GM23338 (cell line): ENCODE measurements around the gene RNF213. TPM values are rescaled to one million over a fixed set of nuclear protein-coding genes. Genes with fewer than 3 reads are reported as not detected.

Experiments
- ATAC-seq: fragments of 200-7000 bp; cut with Tn5 transposase; 3 replicates; pipeline ENCODE4 v1.9.1; 2020
- DNase-seq: peaks from one replicate; pipeline ENCODE4 v3.0.0-alpha.2; 2015; ENCODE audit warnings: low spot score
- H2AFZ ChIP-seq: fragments of 200-600 bp; sonication (generic); 2 replicates; pipeline ENCODE4 v1.8.0; 2016; ENCODE audit warnings: antibody characterized with exemption, mild to moderate bottlenecking, moderate library complexity
- H3F3A ChIP-seq: fragments of 200-600 bp; sonication (generic); replicated peaks from 2 replicates; pipeline ENCODE4 v1.8.0; 2017; ENCODE audit warnings: antibody characterized with exemption, mixed run types, low read depth
- H3K27ac ChIP-seq: fragments of 200-600 bp; sonication (generic); 2 replicates; pipeline ENCODE4 v1.6.1; 2016; ENCODE audit warnings: low read depth
- H3K27me3 ChIP-seq: fragments of 200-600 bp; sonication (generic); 2 replicates; pipeline ENCODE4 v1.8.0; 2016; ENCODE audit warnings: mild to moderate bottlenecking, mixed run types, moderate library complexity; ENCODE audit not compliant: insufficient read depth
- H3K36me3 ChIP-seq: fragments of 200-600 bp; sonication (generic); 2 replicates; pipeline ENCODE4 v1.8.0; 2016; ENCODE audit warnings: mild to moderate bottlenecking; ENCODE audit not compliant: insufficient read depth
- H3K4me1 ChIP-seq: fragments of 200-600 bp; sonication (generic); 2 replicates; pipeline ENCODE4 v1.8.0; 2016; ENCODE audit warnings: mild to moderate bottlenecking, moderate library complexity; ENCODE audit not compliant: insufficient read depth
- H3K4me2 ChIP-seq: fragments of 200-600 bp; sonication (generic); 2 replicates; pipeline ENCODE4 v1.7.1; 2017; ENCODE audit warnings: mixed run types
- H3K4me3 ChIP-seq: fragments of 200-600 bp; sonication (generic); 2 replicates; pipeline ENCODE4 v1.6.1; 2016; ENCODE audit warnings: mixed run types
- H3K79me2 ChIP-seq: fragments of 200-600 bp; sonication (generic); replicated peaks from 2 replicates; pipeline ENCODE4 v1.8.0; 2017; ENCODE audit warnings: mild to moderate bottlenecking; ENCODE audit not compliant: insufficient read depth
- H3K9me2 ChIP-seq: fragments of 200-600 bp; sonication (generic); 2 replicates; pipeline ENCODE4 v1.8.0; 2017; ENCODE audit not compliant: insufficient read depth
- H4K20me1 ChIP-seq: fragments of 200-600 bp; sonication (generic); replicated peaks from 2 replicates; pipeline ENCODE4 v1.8.0; 2017; ENCODE audit warnings: mild to moderate bottlenecking; ENCODE audit not compliant: insufficient read depth
- H3K27ac Mint-ChIP-seq: 2 replicates; pipeline ENCODE4 v1.8.0; 2020; ENCODE audit warnings: inconsistent platforms, mild to moderate bottlenecking, moderate library complexity, mixed read lengths
- H3K27me3 Mint-ChIP-seq: 3 replicates; pipeline ENCODE4 v1.8.0; 2022; ENCODE audit warnings: low read depth, mild to moderate bottlenecking, moderate library complexity, mixed read lengths, inconsistent platforms; ENCODE audit not compliant: insufficient read depth, poor library complexity
- H3K36me3 Mint-ChIP-seq: 3 replicates; pipeline ENCODE4 v1.8.0; 2021; ENCODE audit warnings: low read depth, mild to moderate bottlenecking, inconsistent platforms, moderate library complexity, mixed read lengths
- H3K4me1 Mint-ChIP-seq: 3 replicates; pipeline ENCODE4 v1.8.0; 2020; ENCODE audit warnings: mild to moderate bottlenecking, inconsistent platforms, mixed read lengths
- H3K4me3 Mint-ChIP-seq: 3 replicates; pipeline ENCODE4 v1.8.0; 2021; ENCODE audit warnings: moderate library complexity, mild to moderate bottlenecking, inconsistent platforms, mixed read lengths
- H3K9me3 Mint-ChIP-seq: 3 replicates; pipeline ENCODE4 v1.8.0; 2020; ENCODE audit warnings: moderate library complexity, mild to moderate bottlenecking, inconsistent platforms, mixed read lengths
- CREB1 ChIP-seq: fragments of 250-450 bp; sonication (Bioruptor Pico); IDR thresholded peaks from 2 replicates; pipeline ENCODE4 v1.5.0; 2020; ENCODE audit warnings: low read depth, mild to moderate bottlenecking, moderate library complexity
- CTCF ChIP-seq, 2 experiments: fragments of 200-600 bp in 1 of 2; sonication (generic) in 1 of 2; conservative IDR thresholded peaks; 2 replicates each; pipeline versions ENCODE4 v1.5.1 to v1.6.1; 2016 to 2017; ENCODE audit warnings: antibody characterized with exemption in 2 of 2, low read depth in 2 of 2, mild to moderate bottlenecking in 2 of 2, moderate library complexity in 1 of 2
- ETS1 ChIP-seq: IDR thresholded peaks from 2 replicates; pipeline ENCODE4 v1.6.1; 2016; ENCODE audit warnings: antibody characterized with exemption
- EZH2 ChIP-seq: fragments of 200-600 bp; sonication (generic); IDR thresholded peaks from one replicate; pipeline ENCODE4 v1.8.0; 2017; ENCODE audit warnings: antibody characterized with exemption, mild to moderate bottlenecking, low read depth; ENCODE audit not compliant: unreplicated experiment
- EZH2phosphoT487 ChIP-seq: fragments of 200-600 bp; sonication (generic); IDR thresholded peaks from one replicate; pipeline ENCODE4 v1.8.1; 2018; ENCODE audit warnings: antibody characterized with exemption; ENCODE audit not compliant: unreplicated experiment
- JUNB ChIP-seq: IDR thresholded peaks from one replicate; pipeline ENCODE4 v1.6.1; 2016; ENCODE audit warnings: antibody characterized with exemption; ENCODE audit not compliant: unreplicated experiment
- NANOG ChIP-seq: IDR thresholded peaks from 2 replicates; pipeline ENCODE4 v1.6.1; 2016; ENCODE audit warnings: antibody characterized with exemption, borderline replicate concordance
- POLR2AphosphoS5 ChIP-seq: IDR thresholded peaks from 2 replicates; pipeline ENCODE4 v1.6.1; 2016; ENCODE audit warnings: antibody characterized with exemption, low read depth
- REST ChIP-seq: IDR thresholded peaks from one replicate; pipeline ENCODE4 v1.6.1; 2018; ENCODE audit warnings: antibody characterized with exemption; ENCODE audit not compliant: unreplicated experiment
- STAT1 ChIP-seq: IDR thresholded peaks from one replicate; pipeline ENCODE4 v1.6.1; 2016; ENCODE audit warnings: antibody characterized with exemption; ENCODE audit not compliant: unreplicated experiment
- ZNF114 ChIP-seq: fragments of 250-450 bp; sonication (Bioruptor Pico); IDR thresholded peaks from 2 replicates; pipeline ENCODE4 v1.5.0; 2020; ENCODE audit warnings: mild to moderate bottlenecking, moderate library complexity
- ZNF331 ChIP-seq: fragments of 250-450 bp; sonication (Bioruptor Pico); IDR thresholded peaks from 2 replicates; pipeline ENCODE4 v1.5.0; 2020; ENCODE audit warnings: low read depth, mild to moderate bottlenecking, moderate library complexity
- ZNF462 ChIP-seq: fragments of 250-450 bp; sonication (Bioruptor Pico); IDR thresholded peaks from 2 replicates; pipeline ENCODE4 v1.5.0; 2020; ENCODE audit warnings: mild to moderate bottlenecking, moderate library complexity
- polyA plus RNA-seq: library from polyadenylated mRNA; unstranded; fragments of >200 nt; fragmentation: Nextera tagmentation; extraction: Ambion mirVana; gene quantifications from 2 replicates; pipeline ENCODE4 v1.2.1, GENCODE V29; 2016
- total RNA-seq: library from RNA; depleted of rRNA; stranded (reverse); fragments of >200 nt; shearing (Covaris generic); gene quantifications from 2 replicates; pipeline ENCODE4 v1.2.3, GENCODE V29; 2014

Gene RNF213
- total and polyA plus RNA-seq, 2 experiments from 2014 or later = 21.2 to 67.2 TPM

GRCh38 chr17:80214878-80215210 lies 45.8 kb upstream of the RNF213 start:
- no peak overlapping the region for H3K4me3 Mint-ChIP-seq
- ATAC-seq = no peak

More at GRCh38 chr17:80214878-80215210, 45.8 kb upstream of the RNF213 start:
- Histone ChIP-seq H3K4me2 (no peak overlapping the region), H4K20me1 (no peaks in the 10 kb centered on the region), H3K4me3 (no peak overlapping the region), H3K27me3 (no peaks in the 10 kb centered on the region), H3K9me2 (no peaks in the 10 kb centered on the region), H3K36me3 (no peaks in the 10 kb centered on the region; the same call in 1 of the 2 replicates), H3F3A (peaks cover 7% of the 10 kb centered on the region; the same call in 1 of the 2 replicates), H3K4me1 (no peaks in the 10 kb centered on the region), H3K27ac (no peak overlapping the region), H2AFZ (no peak overlapping the region), H3K79me2 (no peaks in the 10 kb centered on the region)
- no peaks in the 10 kb centered on the region for H3K9me3 Mint-ChIP-seq
- no peak for DNase-seq
- peaks cover 26% of the 10 kb centered on the region for H3K36me3 Mint-ChIP-seq
- peaks cover 3% of the 10 kb centered on the region; the same call in 2 of the 3 replicates for H3K4me1 Mint-ChIP-seq
- H3K27ac Mint-ChIP-seq = no peak overlapping the region
- peaks cover 12% of the 10 kb centered on the region for H3K27me3 Mint-ChIP-seq
- TF ChIP-seq ZNF331 (CRISPR knock-in tag) (no peak), POLR2AphosphoS5 (no peak), REST (no peak), CREB1 (CRISPR knock-in tag) (no peak), ZNF114 (CRISPR knock-in tag) (no peak), JUNB (no peak), NANOG (no peak), STAT1 (no peak), ETS1 (no peak), ZNF462 (CRISPR knock-in tag) (no peak), CTCF (conservative IDR thresholded peaks at IDR 0.05; ENCODE audit: low read depth in 2 of 2) (no peak), EZH2phosphoT487 (no peak), EZH2 (no peak)
